Measurements from ENCODE around the gene CERS2.

The CERS2 gene

DNA sequence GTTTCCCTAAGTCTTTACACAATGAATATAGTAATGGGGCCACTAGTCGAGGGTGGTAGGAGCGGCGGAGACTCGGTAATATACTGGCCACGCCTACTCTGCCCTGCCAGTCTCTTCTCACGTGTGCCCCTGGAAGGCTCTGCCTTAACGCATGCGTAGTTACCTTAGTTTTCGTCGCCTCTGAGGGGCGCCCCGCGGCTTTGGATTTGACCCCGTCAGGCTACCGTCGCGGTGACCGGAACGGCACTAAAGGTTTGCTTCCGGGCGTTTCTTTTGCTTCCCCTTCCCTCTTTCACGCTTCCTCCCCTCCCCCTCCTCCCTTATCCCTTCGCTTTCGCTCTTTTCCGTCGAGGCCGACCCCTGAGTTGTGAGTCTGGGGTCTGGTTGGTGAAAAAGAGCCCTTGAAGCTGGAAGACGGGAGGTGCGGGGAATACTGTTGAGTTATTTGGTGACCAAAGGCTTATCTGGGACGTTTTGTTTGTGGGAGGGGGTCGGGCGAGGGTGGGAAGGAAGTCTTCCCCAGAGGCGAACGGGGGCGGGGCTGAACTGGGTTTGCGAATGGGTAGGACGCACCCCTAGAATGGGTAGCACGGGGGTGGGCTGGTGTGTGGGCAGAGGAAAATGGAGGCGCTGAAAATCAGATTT is 48.4 kb downstream of the CERS2 start, which contains the start of gene SETDB1 (continued):
- TF ChIP-seq ZNF610 (tag by site-specific recombination; IDR thresholded peaks at IDR 0.05; ENCODE audit: borderline replicate concordance) (peak; percentile 88; the same call in 1 of the 2 replicates), ZNF561 (tag by site-specific recombination; IDR thresholded peaks at IDR 0.05; ENCODE audit: borderline replicate concordance) (peak; percentile 20; the same call in 1 of the 2 replicates), ZNF792 (tag by site-specific recombination; IDR thresholded peaks at IDR 0.05) (no peak), SP7 (tag by site-specific recombination; IDR thresholded peaks at IDR 0.05) (peak; percentile 71), ZNF843 (tag by site-specific recombination; IDR thresholded peaks at IDR 0.05) (peak; percentile 61; the same call in 1 of the 2 replicates), ZNF239 (tag by site-specific recombination; IDR thresholded peaks at IDR 0.05) (no peak), ZNF366 (tag by site-specific recombination; conservative IDR thresholded peaks at IDR 0.05) (peak; percentile 98), GLIS2 (tag by site-specific recombination; IDR thresholded peaks at IDR 0.05) (no peak), ZNF837 (tag by site-specific recombination; IDR thresholded peaks at IDR 0.05) (no peak), OSR2 (tag by site-specific recombination; IDR thresholded peaks at IDR 0.05) (peak; percentile 91), SP2 (tag by site-specific recombination; IDR thresholded peaks at IDR 0.05) (peak; percentile 82), ZNF184 (tag by site-specific recombination; IDR thresholded peaks at IDR 0.05) (no peak), ZNF221 (tag by site-specific recombination; IDR thresholded peaks at IDR 0.05; ENCODE audit: borderline replicate concordance) (no peak), ZNF350 (tag by site-specific recombination; IDR thresholded peaks at IDR 0.05) (no peak), ZNF19 (tag by site-specific recombination; IDR thresholded peaks at IDR 0.05; ENCODE audit: low read depth) (no peak), SCRT2 (tag by site-specific recombination; IDR thresholded peaks at IDR 0.05) (no peak), ZNF16 (tag by site-specific recombination; IDR thresholded peaks at IDR 0.05; ENCODE audit: low read depth) (no peak), ZNF544 (tag by site-specific recombination; IDR thresholded peaks at IDR 0.05) (no peak), ZNF548 (tag by site-specific recombination; IDR thresholded peaks at IDR 0.05) (no peak), GFI1B (tag by site-specific recombination; IDR thresholded peaks at IDR 0.05) (no peak)
- TF ChIP-seq, protein P1, sequence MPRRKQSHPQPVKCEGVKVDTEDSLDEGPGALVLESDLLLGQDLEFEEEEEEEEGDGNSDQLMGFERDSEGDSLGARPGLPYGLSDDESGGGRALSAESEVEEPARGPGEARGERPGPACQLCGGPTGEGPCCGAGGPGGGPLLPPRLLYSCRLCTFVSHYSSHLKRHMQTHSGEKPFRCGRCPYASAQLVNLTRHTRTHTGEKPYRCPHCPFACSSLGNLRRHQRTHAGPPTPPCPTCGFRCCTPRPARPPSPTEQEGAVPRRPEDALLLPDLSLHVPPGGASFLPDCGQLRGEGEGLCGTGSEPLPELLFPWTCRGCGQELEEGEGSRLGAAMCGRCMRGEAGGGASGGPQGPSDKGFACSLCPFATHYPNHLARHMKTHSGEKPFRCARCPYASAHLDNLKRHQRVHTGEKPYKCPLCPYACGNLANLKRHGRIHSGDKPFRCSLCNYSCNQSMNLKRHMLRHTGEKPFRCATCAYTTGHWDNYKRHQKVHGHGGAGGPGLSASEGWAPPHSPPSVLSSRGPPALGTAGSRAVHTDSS (tag by site-specific recombination; IDR thresholded peaks at IDR 0.05): no peak
- TF ChIP-seq, protein P2, sequence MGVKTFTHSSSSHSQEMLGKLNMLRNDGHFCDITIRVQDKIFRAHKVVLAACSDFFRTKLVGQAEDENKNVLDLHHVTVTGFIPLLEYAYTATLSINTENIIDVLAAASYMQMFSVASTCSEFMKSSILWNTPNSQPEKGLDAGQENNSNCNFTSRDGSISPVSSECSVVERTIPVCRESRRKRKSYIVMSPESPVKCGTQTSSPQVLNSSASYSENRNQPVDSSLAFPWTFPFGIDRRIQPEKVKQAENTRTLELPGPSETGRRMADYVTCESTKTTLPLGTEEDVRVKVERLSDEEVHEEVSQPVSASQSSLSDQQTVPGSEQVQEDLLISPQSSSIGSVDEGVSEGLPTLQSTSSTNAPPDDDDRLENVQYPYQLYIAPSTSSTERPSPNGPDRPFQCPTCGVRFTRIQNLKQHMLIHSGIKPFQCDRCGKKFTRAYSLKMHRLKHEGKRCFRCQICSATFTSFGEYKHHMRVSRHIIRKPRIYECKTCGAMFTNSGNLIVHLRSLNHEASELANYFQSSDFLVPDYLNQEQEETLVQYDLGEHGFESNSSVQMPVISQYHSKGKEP (tag by site-specific recombination; IDR thresholded peaks at IDR 0.05): no peak
- TF ChIP-seq, protein P3, sequence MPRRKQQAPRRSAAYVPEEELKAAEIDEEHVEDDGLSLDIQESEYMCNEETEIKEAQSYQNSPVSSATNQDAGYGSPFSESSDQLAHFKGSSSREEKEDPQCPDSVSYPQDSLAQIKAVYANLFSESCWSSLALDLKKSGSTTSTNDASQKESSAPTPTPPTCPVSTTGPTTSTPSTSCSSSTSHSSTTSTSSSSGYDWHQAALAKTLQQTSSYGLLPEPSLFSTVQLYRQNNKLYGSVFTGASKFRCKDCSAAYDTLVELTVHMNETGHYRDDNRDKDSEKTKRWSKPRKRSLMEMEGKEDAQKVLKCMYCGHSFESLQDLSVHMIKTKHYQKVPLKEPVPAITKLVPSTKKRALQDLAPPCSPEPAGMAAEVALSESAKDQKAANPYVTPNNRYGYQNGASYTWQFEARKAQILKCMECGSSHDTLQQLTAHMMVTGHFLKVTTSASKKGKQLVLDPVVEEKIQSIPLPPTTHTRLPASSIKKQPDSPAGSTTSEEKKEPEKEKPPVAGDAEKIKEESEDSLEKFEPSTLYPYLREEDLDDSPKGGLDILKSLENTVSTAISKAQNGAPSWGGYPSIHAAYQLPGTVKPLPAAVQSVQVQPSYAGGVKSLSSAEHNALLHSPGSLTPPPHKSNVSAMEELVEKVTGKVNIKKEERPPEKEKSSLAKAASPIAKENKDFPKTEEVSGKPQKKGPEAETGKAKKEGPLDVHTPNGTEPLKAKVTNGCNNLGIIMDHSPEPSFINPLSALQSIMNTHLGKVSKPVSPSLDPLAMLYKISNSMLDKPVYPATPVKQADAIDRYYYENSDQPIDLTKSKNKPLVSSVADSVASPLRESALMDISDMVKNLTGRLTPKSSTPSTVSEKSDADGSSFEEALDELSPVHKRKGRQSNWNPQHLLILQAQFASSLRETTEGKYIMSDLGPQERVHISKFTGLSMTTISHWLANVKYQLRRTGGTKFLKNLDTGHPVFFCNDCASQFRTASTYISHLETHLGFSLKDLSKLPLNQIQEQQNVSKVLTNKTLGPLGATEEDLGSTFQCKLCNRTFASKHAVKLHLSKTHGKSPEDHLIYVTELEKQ (tag by site-specific recombination; IDR thresholded peaks at IDR 0.05; ENCODE audit: borderline replicate concordance): peak; percentile 33; the same call in 1 of the 2 replicates
- TF ChIP-seq, protein P4, sequence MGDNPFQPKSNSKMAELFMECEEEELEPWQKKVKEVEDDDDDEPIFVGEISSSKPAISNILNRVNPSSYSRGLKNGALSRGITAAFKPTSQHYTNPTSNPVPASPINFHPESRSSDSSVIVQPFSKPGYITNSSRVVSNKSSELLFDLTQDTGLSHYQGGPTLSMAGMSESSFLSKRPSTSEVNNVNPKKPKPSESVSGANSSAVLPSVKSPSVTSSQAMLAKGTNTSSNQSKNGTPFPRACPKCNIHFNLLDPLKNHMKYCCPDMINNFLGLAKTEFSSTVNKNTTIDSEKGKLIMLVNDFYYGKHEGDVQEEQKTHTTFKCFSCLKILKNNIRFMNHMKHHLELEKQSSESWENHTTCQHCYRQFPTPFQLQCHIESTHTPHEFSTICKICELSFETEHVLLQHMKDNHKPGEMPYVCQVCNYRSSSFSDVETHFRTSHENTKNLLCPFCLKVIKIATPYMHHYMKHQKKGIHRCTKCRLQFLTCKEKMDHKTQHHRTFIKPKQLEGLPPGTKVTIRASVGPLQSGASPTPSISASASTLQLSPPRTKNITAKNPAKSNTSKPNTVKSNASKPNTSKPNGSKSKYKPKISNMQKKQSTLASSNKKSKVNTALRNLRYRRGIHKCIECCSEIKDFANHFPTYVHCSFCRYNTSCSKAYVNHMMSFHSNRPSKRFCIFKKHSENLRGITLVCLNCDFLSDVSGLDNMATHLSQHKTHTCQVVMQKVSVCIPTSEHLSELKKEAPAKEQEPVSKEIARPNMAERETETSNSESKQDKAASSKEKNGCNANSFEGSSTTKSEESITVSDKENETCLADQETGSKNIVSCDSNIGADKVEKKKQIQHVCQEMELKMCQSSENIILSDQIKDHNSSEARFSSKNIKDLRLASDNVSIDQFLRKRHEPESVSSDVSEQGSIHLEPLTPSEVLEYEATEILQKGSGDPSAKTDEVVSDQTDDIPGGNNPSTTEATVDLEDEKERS (tag by site-specific recombination; IDR thresholded peaks at IDR 0.05): no peak
- TF ChIP-seq, protein P5, sequence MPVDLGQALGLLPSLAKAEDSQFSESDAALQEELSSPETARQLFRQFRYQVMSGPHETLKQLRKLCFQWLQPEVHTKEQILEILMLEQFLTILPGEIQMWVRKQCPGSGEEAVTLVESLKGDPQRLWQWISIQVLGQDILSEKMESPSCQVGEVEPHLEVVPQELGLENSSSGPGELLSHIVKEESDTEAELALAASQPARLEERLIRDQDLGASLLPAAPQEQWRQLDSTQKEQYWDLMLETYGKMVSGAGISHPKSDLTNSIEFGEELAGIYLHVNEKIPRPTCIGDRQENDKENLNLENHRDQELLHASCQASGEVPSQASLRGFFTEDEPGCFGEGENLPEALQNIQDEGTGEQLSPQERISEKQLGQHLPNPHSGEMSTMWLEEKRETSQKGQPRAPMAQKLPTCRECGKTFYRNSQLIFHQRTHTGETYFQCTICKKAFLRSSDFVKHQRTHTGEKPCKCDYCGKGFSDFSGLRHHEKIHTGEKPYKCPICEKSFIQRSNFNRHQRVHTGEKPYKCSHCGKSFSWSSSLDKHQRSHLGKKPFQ (tag by site-specific recombination; IDR thresholded peaks at IDR 0.05): peak; percentile 55; the same call in 1 of the 2 replicates
- TF ChIP-seq, protein P6, sequence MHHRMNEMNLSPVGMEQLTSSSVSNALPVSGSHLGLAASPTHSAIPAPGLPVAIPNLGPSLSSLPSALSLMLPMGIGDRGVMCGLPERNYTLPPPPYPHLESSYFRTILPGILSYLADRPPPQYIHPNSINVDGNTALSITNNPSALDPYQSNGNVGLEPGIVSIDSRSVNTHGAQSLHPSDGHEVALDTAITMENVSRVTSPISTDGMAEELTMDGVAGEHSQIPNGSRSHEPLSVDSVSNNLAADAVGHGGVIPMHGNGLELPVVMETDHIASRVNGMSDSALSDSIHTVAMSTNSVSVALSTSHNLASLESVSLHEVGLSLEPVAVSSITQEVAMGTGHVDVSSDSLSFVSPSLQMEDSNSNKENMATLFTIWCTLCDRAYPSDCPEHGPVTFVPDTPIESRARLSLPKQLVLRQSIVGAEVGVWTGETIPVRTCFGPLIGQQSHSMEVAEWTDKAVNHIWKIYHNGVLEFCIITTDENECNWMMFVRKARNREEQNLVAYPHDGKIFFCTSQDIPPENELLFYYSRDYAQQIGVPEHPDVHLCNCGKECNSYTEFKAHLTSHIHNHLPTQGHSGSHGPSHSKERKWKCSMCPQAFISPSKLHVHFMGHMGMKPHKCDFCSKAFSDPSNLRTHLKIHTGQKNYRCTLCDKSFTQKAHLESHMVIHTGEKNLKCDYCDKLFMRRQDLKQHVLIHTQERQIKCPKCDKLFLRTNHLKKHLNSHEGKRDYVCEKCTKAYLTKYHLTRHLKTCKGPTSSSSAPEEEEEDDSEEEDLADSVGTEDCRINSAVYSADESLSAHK (tag by site-specific recombination; IDR thresholded peaks at IDR 0.05): peak; percentile 71

Data from HEK293 (cell line).